ENCODE measurements around the gene ARHGEF7. TPM values are rescaled to one million over a fixed set of nuclear protein-coding genes. Genes with fewer than 3 reads are reported as not detected.

ARHGEF7 gene
- total RNA-seq, 2 donors from 2014 or later: 70.3 to 73.2 TPM

DNA sequence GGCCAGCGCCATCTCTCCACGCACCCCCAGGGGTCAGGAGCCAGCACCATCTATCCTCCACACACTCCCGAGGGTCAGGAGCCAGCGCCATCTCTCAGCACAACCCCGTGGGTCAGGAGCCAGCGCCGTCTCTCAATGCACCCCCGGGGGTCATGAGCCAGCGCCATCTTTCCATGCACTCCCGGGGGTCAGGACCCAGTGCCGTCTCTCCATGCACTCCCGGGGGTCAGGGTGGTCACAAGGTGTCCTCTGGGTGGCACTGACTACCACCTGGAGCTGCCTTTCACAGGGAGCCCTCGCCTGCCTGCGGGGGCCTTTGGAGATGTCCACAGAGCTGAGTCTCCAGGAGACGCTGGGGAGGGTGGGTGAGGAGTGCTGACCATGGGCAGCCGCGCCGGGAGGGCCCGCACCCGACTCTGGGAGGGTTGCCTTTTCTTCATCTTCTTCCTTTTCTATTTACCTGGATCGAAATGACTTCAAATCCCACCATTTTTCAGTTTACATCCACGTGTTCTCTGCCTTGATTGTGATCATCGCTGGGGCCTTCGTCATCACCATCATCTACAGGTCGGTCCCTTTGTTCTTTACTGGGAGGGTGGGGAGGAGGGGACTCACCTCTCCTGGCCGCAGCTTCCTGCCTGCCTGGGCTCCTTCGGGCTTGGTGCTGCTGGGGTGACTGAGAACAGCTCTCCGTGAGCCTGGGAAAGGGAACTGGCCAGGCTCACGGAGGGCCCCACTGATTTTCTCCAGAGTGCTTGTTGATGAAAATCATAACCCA is 224.4 kb downstream of the ARHGEF7 start:
- no peak overlapping the region for H3K4me3 Mint-ChIP-seq
- no peaks in the 10 kb centered on the region for H3K36me3 Mint-ChIP-seq
- ATAC-seq (peak in 1 of 2 donors; percentile 44), DNase-seq (ENCODE audit: low spot score) (no peak)
- no peak overlapping the region for H3K27ac Mint-ChIP-seq
- peaks cover 0 to 3% of the 10 kb centered on the region in 2 donors for H3K4me1 Mint-ChIP-seq (ENCODE audit: low read depth in 2 of 2)
- no peaks in the 10 kb centered on the region for H3K9me3 Mint-ChIP-seq
- H3K27me3 Mint-ChIP-seq: no peaks in the 10 kb centered on the region

DNA sequence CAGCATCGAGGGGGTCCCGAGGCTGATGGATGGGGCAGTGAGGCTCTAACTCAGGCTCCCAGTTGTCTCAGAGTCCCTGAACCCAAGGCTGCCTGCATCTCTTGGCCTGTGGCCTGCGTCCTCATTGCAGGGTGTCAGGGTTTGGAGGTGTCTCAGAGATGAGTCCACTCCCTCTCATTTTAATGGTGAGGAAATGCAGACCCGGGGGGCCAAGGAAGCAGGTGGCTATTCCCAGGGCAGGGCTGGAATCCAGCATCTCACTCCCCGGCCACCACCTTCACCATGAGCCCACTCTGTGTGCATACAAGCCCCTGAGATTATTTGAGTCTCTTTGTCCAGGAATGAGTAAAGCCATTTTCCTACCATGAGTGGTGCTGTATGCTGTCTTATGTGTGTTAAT is 226.8 kb downstream of the ARHGEF7 start:
- Mint-ChIP-seq H3K9me3 (no peaks in the 10 kb centered on the region), H3K36me3 (no peaks in the 10 kb centered on the region), H3K4me1 (ENCODE audit: low read depth in 2 of 2) (peaks cover 0 to 3% of the 10 kb centered on the region in 2 donors), H3K27me3 (no peaks in the 10 kb centered on the region), H3K4me3 (no peak overlapping the region), H3K27ac (no peak overlapping the region)
- DNase-seq (ENCODE audit: low spot score) (no peak), ATAC-seq (no peak)

DNA sequence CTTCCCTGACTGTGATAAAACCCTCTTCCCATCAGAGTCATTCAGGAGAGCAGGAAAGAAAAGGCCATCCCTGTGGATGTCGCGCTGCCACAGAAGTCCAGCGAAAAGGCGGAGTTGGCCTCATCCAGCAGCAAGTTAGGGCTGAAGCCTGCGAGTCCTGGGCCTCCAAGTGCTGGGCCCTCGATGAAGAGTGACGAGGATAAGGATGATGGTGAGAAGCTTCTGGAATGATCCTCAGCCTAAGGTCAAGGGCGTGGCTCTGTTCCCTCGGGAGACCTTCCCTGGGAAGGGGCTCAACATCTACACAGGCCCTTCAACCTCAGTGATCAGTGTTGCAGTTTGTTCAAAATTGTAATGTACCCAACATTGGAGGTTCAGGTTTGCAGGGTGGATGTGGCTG is 227.6 kb downstream of the ARHGEF7 start:
- no peaks in the 10 kb centered on the region for H3K9me3 Mint-ChIP-seq
- peaks cover 0 to 3% of the 10 kb centered on the region in 2 donors for H3K4me1 Mint-ChIP-seq (ENCODE audit: low read depth in 2 of 2)
- no peak for ATAC-seq
- no peak overlapping the region for H3K4me3 Mint-ChIP-seq
- DNase-seq (ENCODE audit: low spot score): no peak
- no peak overlapping the region for H3K27ac Mint-ChIP-seq
- H3K27me3 Mint-ChIP-seq: no peaks in the 10 kb centered on the region
- no peaks in the 10 kb centered on the region for H3K36me3 Mint-ChIP-seq

DNA sequence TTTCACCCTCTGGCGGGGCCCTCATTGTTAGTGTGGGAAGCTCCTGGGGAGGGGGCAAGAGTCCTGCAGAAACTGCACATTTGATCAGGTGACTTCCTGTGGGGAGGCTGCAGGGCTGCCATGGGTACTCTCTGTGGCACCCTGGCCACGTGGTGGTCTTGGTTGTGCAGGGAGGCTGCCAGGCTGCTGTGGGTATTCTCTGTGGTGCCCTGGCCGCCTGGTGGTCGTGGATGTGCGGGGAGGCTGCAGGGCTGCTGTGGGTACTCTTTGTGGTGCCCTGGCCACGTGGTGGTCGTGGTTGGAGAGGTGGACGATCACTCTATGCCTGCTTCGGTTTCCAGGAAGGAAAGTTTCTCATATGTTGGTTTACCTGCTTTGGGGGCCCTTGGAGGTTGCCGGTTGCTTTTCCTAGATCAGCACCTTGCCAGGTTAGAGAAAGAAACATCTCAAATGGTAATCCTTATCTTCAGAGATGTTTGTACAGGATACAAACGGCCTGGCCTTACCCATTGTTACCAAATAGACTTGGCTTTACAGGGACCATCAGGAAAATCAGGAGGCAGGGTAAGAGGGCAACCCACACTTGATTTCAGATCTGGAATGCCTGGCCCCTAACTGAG is 228.2 kb downstream of the ARHGEF7 start:
- no peaks in the 10 kb centered on the region for H3K27me3 Mint-ChIP-seq
- H3K9me3 Mint-ChIP-seq: no peaks in the 10 kb centered on the region
- H3K36me3 Mint-ChIP-seq: no peaks in the 10 kb centered on the region
- no peak for DNase-seq (ENCODE audit: low spot score)
- no peak for ATAC-seq
- H3K27ac Mint-ChIP-seq: no peak overlapping the region
- H3K4me3 Mint-ChIP-seq: no peak overlapping the region
- peaks cover 0 to 3% of the 10 kb centered on the region in 2 donors for H3K4me1 Mint-ChIP-seq (ENCODE audit: low read depth in 2 of 2)

DNA sequence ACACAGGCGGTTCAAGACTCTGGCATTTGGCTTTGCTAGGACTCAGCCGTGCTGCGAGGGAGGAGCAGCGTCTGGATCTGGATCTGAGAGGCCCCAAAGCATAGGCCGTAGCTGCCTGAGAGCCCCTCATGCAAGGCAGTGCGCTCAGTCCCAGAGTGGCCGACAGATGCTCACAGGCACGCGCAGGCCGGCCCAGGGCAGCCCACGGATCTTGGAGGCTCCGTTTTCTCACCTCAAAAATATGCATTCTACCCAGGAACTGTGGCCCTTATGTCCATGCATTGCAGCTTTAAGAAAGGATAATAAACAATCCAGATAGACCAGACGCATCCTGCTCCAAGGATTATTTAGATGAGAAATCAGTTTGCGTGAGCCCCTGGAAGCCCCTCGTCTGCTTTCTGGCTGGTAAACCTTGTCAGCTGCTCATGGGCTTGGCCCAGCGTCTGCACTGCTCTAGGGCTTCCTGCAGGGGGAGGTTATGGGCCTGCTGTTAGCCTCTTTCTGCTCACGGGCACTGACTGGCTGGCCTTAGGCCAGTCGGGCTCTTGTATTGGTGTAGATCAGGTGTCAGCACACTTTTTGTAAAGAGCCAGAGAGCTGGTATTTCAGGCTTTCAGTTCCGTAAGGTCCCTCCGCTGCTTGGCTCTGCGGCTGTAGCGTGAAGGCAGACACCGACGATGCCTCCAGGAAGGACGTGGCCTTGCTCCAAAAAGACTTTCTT is 229.5 kb downstream of the ARHGEF7 start:
- ATAC-seq: no peak
- H3K9me3 Mint-ChIP-seq: no peaks in the 10 kb centered on the region
- no peak overlapping the region for H3K27ac Mint-ChIP-seq
- no peaks in the 10 kb centered on the region for H3K27me3 Mint-ChIP-seq
- H3K36me3 Mint-ChIP-seq: no peaks in the 10 kb centered on the region
- H3K4me1 Mint-ChIP-seq (ENCODE audit: low read depth in 2 of 2): peaks cover 0 to 3% of the 10 kb centered on the region in 2 donors
- no peak for DNase-seq (ENCODE audit: low spot score)
- no peak overlapping the region for H3K4me3 Mint-ChIP-seq

DNA sequence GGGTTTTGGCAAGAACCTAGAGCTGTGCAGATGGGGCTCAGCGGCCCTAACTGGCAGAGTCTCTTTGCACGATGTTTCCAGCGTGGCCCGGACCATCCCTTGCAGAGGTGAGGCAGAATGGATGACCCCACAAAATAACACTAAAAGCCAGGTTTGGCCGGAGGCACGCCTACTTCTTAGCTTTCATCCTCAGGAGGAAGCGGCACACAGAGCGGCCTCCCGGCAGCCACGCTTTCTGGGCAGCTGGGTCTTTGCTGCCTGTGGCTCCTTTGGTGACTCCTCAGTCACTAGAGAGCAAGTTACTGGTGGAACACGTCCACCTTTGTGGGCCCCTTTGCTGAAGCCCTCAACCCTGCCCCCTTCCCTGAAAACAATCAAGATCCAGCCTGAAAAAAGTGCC is 230.6 kb downstream of the ARHGEF7 start:
- no peaks in the 10 kb centered on the region for H3K9me3 Mint-ChIP-seq
- ATAC-seq: no peak
- H3K36me3 Mint-ChIP-seq: no peaks in the 10 kb centered on the region
- DNase-seq (ENCODE audit: low spot score): no peak
- H3K4me3 Mint-ChIP-seq: no peak overlapping the region
- peaks cover 0 to 3% of the 10 kb centered on the region in 2 donors for H3K4me1 Mint-ChIP-seq (ENCODE audit: low read depth in 2 of 2)
- H3K27ac Mint-ChIP-seq: no peak overlapping the region
- H3K27me3 Mint-ChIP-seq: no peaks in the 10 kb centered on the region

DNA sequence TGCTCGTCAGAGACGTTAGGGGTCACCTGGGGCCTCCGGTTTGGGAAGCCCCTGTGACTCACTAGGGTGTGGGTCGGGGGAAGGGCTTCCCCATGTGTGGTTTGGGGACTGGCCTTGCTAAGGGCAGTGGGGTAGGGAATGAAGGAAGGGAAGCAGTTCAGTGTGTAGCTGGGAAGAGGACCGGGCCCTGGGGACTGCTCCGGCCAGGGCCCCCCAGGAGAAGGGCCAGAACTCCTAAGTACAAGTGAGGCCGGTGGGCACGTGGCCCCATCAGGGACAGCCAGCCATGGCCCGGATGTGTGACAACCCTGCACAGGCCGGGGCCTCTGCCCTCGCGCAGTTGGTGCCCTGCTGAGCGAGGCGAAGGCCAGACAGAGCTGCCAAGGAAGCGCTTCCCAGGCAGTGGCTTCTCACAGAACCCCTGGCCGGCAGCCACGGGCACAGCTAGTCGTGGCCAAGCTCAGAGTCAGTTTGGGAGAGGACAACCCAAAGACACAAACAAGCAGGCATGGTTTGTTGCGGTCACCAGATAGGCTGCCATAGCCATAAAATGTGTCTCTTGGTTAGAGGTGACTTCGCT is 231.1 kb downstream of the ARHGEF7 start:
- no peak for ATAC-seq
- Mint-ChIP-seq H3K27ac (no peak overlapping the region), H3K36me3 (no peaks in the 10 kb centered on the region), H3K27me3 (no peaks in the 10 kb centered on the region), H3K9me3 (no peaks in the 10 kb centered on the region), H3K4me1 (ENCODE audit: low read depth in 2 of 2) (peaks cover 0 to 3% of the 10 kb centered on the region in 2 donors), H3K4me3 (no peak overlapping the region)
- DNase-seq (ENCODE audit: low spot score): no peak

DNA sequence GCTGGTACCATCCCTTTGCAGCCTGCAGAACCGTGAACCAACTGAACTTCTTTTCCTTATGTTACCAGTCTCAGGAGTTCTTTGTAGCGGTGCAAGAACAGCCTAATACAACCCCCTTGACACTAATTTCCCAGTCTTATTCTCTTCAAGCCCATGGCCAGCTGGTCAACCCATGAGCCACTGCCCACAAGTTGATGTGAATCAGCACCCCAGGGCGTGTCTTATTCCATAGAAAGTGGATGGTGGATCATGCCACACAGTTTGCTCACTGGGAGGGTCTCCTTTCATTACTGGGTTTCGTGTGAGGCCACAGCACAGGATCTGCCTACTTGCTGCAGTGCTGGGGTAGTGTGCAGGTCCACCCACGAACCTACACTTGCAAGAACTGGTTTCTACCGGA is 232.3 kb downstream of the ARHGEF7 start:
- Mint-ChIP-seq H3K36me3 (peaks cover 6% of the 10 kb centered on the region), H3K4me1 (ENCODE audit: low read depth in 2 of 2) (peaks cover 0 to 3% of the 10 kb centered on the region in 2 donors), H3K4me3 (no peak overlapping the region), H3K9me3 (no peaks in the 10 kb centered on the region), H3K27me3 (peaks cover 0 to 12% of the 10 kb centered on the region in 2 donors), H3K27ac (no peak overlapping the region)
- ATAC-seq (no peak), DNase-seq (ENCODE audit: low spot score) (no peak)

DNA sequence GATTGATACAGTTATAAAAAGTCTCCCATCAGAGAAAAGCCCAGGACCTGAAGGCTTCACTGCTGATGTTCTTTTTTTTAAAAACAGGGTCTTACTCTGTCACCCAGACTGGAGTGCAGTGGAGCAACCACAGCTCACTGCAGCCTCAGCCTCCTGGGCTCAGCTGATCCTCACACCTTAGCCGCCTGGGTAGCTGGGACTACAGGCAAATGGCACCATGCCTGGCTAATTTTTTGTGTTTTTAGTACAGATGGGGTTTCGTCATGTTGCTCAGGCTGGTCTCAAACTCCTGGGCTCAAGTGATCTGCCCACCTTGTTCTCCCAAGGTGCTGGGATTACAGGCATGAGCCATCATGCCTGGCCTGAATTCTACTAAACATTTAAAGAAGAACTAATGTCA is 238.4 kb downstream of the ARHGEF7 start:
- ATAC-seq (no peak), DNase-seq (ENCODE audit: low spot score) (no peak)
- Mint-ChIP-seq H3K4me1 (ENCODE audit: low read depth in 2 of 2) (peaks cover 0 to 9% of the 10 kb centered on the region in 2 donors), H3K27me3 (peaks cover 2 to 24% of the 10 kb centered on the region in 2 donors), H3K4me3 (no peak overlapping the region), H3K36me3 (peaks cover 9% of the 10 kb centered on the region), H3K27ac (no peak overlapping the region), H3K9me3 (no peaks in the 10 kb centered on the region)

DNA sequence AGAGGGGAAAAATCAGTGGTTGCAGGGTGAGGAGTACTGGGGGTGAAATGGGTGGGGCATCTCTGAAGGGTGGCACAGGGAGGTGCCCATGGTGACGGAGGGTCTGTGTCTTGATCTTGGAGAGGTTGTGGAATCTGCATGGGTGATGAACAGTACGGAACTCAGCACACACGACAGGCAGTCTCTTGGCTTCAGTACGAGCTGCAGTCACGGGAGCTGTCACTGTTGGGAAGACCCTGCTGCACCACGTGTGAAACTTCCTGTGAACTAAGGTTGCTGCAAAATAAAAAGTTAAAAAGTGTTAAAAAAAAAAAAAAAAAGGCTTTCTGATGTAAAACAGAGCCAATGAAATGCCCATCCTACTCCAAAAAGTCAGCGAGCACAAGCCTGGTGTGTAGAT is 239.7 kb downstream of the ARHGEF7 start:
- Mint-ChIP-seq H3K27ac (no peak overlapping the region), H3K27me3 (peaks cover 2 to 24% of the 10 kb centered on the region in 2 donors), H3K4me1 (ENCODE audit: low read depth in 2 of 2) (peaks cover 0 to 9% of the 10 kb centered on the region in 2 donors), H3K9me3 (no peaks in the 10 kb centered on the region), H3K36me3 (peaks cover 9% of the 10 kb centered on the region), H3K4me3 (peak overlapping the region; percentile 47)
- no peak for DNase-seq (ENCODE audit: low spot score)
- peak in 1 of 2 donors; percentile 54 for ATAC-seq

Other genes starting within 250 kb of the ARHGEF7 start
- gene ANKRD10, start 200.2 kb upstream of the ARHGEF7 start, total RNA-seq: 100 to 1,000 TPM in 1 of 2 donors, 10 to 100 TPM in 1; 95.5 to 137 TPM
- gene TEX29, start 205.3 kb downstream of the ARHGEF7 start, total RNA-seq: under 1 TPM; 0.59 to 0.67 TPM